IPS-18a (cell line): ENCODE measurements around the gene MYO6.
"Not testable (repeated sequence)": the region's sequence is repeated elsewhere in the genome, so short reads cannot be mapped to it uniquely, and the experiment has no call there.

Experiments
- H3K27ac ChIP-seq: one replicate; pipeline ENCODE4 v1.5.1; 2013; ENCODE audit warnings: low read length
- H3K27me3 ChIP-seq: one replicate; pipeline ENCODE4 v1.6.1; 2013; ENCODE audit warnings: mild to moderate bottlenecking, low read length; ENCODE audit not compliant: control insufficient read depth, insufficient read depth
- H3K36me3 ChIP-seq: one replicate; pipeline ENCODE4 v1.6.1; 2013; ENCODE audit warnings: low read depth, low read length; ENCODE audit not compliant: control insufficient read depth
- H3K4me1 ChIP-seq: one replicate; pipeline ENCODE4 v1.6.1; 2013; ENCODE audit warnings: low read depth, low read length; ENCODE audit not compliant: control insufficient read depth
- H3K4me3 ChIP-seq: one replicate; pipeline ENCODE4 v1.5.1; 2013; ENCODE audit warnings: low read length
- H3K9ac ChIP-seq: one replicate; pipeline ENCODE4 v1.6.1; 2013; ENCODE audit warnings: mild to moderate bottlenecking, low read length, moderate library complexity
- H3K9me3 ChIP-seq: one replicate; pipeline ENCODE4 v1.6.1; 2013; ENCODE audit warnings: low read depth, low read length; ENCODE audit not compliant: control insufficient read depth

Gene MYO6

DNA sequence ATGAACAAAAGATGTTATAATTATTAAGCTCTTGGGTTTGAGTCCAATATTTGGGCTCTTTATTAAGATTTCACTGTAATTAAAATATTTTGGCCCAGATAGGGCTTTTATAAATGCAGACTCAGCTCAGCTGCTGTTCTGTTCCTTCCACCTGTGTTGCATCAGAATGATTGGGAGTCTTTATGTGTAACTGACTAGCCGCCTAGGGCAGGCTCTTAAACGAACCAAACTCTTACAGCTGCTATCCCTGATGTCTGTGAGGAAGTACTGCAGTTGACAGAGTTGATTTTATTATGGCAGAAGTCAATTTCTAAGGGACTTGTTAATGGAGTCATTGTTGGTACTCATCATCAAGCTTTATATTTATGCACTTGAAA, 144.7 kb downstream of the MYO6 start:
- H3K27me3 ChIP-seq: no peaks in the 10 kb centered on the region
- no peaks in the 10 kb centered on the region for H3K9me3 ChIP-seq
- no peak overlapping the region for H3K4me3 ChIP-seq
- H3K27ac ChIP-seq: no peak overlapping the region
- no peaks in the 10 kb centered on the region for H3K36me3 ChIP-seq
- no peaks in the 10 kb centered on the region for H3K4me1 ChIP-seq
- no peak overlapping the region for H3K9ac ChIP-seq

DNA sequence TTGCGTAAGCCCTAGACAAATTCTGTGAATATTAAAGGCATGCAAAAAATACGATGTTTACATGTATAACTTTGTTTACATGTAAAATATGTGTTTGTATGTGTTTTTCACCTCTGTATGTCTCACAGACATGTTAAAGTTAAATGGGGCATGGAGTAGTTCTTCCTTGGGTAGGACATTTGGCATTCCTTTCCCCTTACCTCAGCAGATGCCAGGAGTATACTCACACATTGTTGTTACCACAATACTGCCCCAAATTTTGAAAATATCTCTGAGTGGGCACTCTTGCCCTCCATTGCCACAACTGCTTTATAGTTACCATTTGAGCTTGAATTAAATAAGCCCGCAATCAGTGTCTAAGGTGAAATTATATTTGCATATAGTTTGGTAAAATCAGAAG, 147.5 kb downstream of the MYO6 start:
- no peak overlapping the region for H3K27ac ChIP-seq
- no peak overlapping the region for H3K9ac ChIP-seq
- H3K27me3 ChIP-seq: no peaks in the 10 kb centered on the region
- H3K4me3 ChIP-seq: no peak overlapping the region
- H3K9me3 ChIP-seq: no peaks in the 10 kb centered on the region
- H3K36me3 ChIP-seq: no peaks in the 10 kb centered on the region
- H3K4me1 ChIP-seq: no peaks in the 10 kb centered on the region

DNA sequence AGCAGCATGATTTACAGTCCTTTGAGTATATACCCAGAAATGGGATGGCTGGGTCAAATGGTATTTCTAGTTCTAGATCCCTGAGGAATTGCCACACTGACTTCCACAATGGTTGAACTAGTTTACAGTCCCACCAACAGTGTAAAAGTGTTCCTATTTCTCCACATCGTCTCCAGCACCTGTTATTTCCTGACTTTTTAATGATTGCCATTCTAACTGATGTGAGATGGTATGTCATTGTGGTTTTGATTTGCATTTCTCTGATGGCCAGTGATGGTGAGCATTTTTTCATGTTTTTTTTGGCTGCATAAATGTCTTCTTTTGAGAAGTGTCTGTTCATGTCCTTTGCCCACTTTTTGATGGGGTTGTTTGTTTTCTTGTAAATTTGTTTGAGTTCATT, 151.2 kb downstream of the MYO6 start:
- H3K27me3 ChIP-seq, H3K27ac ChIP-seq, H3K36me3 ChIP-seq, H3K9ac ChIP-seq, H3K9me3 ChIP-seq, H3K4me1 ChIP-seq, H3K4me3 ChIP-seq: not testable (repeated sequence)

DNA sequence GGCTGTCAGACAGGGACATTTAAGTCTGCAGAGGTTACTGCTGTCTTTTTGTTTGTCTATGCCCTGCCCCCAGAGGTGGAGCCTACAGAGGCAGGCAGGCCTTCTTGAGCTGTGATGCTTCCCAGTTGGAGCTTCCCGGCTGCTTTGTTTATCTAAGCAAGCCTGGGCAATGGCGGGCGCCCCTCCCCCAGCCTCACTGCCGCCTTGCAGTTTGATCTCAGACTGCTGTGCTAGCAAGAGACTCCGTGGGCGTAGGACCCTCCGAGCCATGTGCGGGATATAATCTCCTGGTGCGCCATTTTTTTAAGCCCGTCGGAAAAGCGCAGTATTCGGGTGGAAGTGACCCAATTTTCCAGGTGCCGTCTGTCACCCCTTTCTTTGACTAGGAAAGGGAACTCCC, 156.1 kb downstream of the MYO6 start:
- H3K4me1 ChIP-seq, H3K4me3 ChIP-seq, H3K27me3 ChIP-seq, H3K27ac ChIP-seq, H3K9ac ChIP-seq, H3K9me3 ChIP-seq, H3K36me3 ChIP-seq: not testable (repeated sequence)

DNA sequence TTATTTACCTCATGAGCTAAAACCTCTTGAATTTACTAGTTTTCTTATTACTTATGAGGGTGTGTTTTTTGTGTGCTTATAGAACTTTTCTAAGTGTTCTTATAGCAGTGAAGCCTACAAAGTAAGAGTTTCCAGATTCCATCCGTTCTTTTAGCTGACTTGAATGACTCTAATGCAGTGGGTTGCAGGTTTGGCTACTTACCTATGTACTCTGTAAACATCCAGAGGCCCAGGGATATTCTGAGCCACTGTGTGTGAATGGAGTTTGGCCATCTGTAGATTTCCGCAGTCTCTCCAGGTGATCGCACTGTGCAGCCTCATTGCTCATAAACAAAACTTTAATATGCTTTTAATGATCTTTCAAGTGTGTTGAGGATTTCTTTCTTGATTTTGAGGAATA, 157.8 kb downstream of the MYO6 start:
- Histone ChIP-seq H3K4me3 (no peak overlapping the region), H3K36me3 (no peaks in the 10 kb centered on the region), H3K9ac (no peak overlapping the region), H3K27me3 (no peaks in the 10 kb centered on the region), H3K9me3 (no peaks in the 10 kb centered on the region), H3K27ac (no peak overlapping the region), H3K4me1 (no peaks in the 10 kb centered on the region)

DNA sequence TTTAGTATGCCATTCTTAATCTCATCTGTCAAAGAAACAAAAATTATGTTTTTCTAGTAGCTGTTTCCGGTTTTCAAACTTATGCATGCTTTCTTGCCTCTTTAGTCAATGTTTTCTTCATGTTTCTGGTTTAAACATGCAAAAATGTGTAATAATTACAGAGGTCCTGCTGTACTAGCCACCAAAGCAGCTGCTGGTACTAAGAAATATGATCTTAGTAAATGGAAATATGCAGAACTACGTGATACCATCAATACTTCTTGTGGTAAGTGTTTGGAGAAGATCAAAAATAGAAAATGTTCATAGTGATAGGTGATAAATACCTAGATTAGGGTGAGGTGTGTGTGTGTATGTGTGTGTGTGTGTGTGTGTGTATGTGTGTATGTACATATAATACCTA, 158.4 kb downstream of the MYO6 start:
- no peak overlapping the region for H3K9ac ChIP-seq
- no peaks in the 10 kb centered on the region for H3K36me3 ChIP-seq
- H3K4me3 ChIP-seq: no peak overlapping the region
- no peaks in the 10 kb centered on the region for H3K9me3 ChIP-seq
- H3K4me1 ChIP-seq: no peaks in the 10 kb centered on the region
- no peaks in the 10 kb centered on the region for H3K27me3 ChIP-seq
- H3K27ac ChIP-seq: no peak overlapping the region

DNA sequence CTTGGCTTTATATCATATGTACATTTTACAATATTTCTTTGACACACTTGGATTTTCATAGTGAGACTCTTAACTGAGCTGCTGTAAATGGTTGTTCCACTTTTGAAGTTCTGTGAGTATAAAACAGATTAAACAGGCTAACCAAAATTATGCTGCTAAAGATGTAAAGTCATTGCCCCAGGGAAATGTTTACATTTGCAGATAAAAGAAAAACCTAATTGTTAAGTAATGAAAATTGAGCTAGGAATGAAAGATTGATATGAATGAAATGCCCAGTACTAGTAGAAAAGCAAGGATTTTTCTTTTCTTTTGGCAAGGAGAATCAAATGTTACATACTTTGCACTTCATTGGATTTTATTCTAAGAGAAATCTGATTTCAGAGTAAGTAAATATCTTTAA, 164.0 kb downstream of the MYO6 start:
- Histone ChIP-seq H3K27ac (no peak overlapping the region), H3K4me1 (peaks cover 5% of the 10 kb centered on the region), H3K36me3 (no peaks in the 10 kb centered on the region), H3K9ac (no peak overlapping the region), H3K27me3 (no peaks in the 10 kb centered on the region), H3K9me3 (no peaks in the 10 kb centered on the region), H3K4me3 (no peak overlapping the region)

DNA sequence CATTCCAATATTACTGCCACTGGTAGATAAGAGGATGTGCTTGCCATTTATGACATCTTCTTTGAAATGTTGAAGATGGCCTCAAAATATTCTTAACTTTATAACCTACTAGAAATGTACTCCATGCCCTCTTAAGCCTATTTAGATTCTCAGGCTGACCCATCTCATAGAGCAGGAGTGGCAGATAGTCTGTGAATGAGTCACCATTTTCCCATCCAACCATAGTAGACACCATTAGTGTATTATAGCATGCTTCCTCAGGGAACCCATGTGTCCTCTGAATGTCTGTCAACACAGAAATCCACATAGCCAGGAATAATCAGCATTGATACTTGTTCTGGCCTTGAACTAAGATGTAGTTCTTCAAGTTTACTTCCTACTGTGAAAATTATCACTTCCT, 173.2 kb downstream of the MYO6 start:
- no peak overlapping the region for H3K27ac ChIP-seq

DNA sequence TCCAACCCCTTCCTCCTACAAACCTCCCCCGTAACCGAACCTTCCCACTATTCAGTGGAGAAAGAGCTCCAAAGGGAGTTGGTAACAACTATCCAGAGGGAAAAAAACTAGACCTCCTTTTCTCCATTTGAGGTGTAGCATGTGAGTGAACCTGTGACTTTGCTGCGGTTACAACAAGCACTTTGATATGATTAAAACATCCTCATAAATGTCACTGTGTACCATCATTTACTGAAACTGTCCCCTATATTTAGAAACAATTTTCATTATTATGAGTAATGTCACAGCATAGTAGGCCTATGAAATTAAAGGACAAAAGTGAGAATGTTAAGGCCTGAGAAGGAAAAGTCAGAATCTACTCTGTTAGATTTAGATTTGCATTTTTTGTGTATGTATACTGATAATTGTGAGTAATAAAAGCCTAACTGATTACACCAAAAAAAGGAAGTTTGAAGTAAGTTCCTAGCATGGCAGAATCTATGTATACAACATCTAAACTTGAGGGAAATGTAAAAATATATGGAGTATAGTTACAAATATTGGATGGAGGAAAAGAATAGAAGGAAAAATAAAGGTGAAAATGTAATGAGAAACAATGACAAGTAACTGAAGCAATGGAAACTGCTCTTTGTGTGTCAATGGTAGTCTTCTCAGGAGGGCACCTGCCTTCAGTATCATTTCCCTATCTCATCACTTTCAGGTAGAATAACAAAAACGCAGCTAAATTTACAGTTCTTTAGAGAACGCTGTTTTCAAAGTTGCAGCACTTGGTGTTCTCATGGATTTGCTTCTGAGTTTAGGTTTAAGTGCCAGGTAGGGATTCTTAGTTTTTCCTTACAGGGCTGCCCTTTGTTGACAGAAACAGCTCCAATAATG, 177.5 kb downstream of the MYO6 start:
- Histone ChIP-seq H3K4me3 (no peak overlapping the region), H3K9ac (no peak overlapping the region), H3K36me3 (no peaks in the 10 kb centered on the region)

More for the DNA sequence above, 173.2 kb downstream of the MYO6 start:
- Histone ChIP-seq H3K36me3 (no peaks in the 10 kb centered on the region), H3K4me3 (no peak overlapping the region), H3K9ac (no peak overlapping the region), H3K9me3 (no peaks in the 10 kb centered on the region), H3K27me3 (no peaks in the 10 kb centered on the region), H3K4me1 (peaks cover 4% of the 10 kb centered on the region)

DNA sequence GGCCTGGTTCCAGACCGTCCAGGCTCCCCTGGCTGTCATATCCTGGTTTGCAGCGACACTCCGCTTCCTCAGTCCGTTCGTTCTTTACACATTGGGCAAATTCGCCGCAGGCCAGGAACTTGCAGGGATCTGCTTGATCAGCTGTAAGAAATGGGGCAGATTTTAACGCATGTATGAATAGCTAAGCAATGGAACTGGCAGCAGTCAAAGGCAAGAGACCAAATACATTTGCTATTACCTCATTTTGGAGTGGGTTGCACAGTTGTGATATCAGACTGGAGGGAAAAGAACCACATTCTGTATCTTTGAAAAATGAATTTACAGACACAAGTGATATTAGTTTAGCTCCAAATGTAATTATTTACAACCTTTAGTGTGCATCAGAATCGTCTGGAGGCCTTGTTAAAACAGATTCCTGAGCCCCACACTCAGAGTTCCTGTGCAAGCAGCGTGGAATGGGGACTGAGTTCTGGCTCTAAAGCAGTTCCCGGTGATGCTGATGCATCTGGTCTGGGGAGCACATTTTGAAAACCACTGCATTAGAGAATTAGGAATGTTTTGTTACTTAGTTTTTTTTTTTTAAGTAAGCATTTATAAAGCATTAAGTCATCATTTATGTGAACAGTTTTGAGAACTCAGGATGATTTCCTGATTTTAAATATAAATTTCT, 182.1 kb downstream of the MYO6 start:
- Histone ChIP-seq H3K4me3 (no peak overlapping the region), H3K36me3 (no peaks in the 10 kb centered on the region), H3K9ac (no peak overlapping the region), H3K27ac (no peak overlapping the region), H3K27me3 (peaks cover 14% of the 10 kb centered on the region), H3K4me1 (no peaks in the 10 kb centered on the region), H3K9me3 (no peaks in the 10 kb centered on the region)

More for the DNA sequence above, 177.5 kb downstream of the MYO6 start:
- Histone ChIP-seq H3K9me3 (no peaks in the 10 kb centered on the region), H3K27me3 (no peaks in the 10 kb centered on the region), H3K27ac (no peak overlapping the region), H3K4me1 (no peaks in the 10 kb centered on the region)

DNA sequence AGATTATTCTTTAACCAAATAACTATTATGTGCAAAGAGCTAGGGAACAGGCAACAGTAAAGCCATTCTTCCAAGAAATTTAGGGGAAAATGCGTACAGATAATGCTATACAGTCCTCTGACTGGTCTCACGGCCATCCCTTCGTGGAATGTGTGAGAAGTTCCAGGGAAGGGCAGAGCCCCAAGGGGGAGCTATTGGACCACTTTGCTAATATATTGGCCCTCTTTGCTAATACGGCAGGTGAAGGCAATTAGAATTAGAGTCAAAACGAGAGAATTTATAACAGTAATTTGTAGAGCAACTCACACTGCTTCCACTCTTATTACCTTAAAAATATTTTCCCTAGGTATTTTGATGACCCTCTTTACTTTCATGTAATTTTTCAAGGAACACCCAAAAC, 183.0 kb downstream of the MYO6 start:
- Histone ChIP-seq H3K4me3 (no peak overlapping the region), H3K9ac (no peak overlapping the region), H3K4me1 (no peaks in the 10 kb centered on the region), H3K9me3 (no peaks in the 10 kb centered on the region), H3K27me3 (peaks cover 16% of the 10 kb centered on the region), H3K27ac (no peak overlapping the region), H3K36me3 (no peaks in the 10 kb centered on the region)
